ENCODE results near the gene BICC1. TPM values are rescaled to one million over a fixed set of nuclear protein-coding genes. Genes with fewer than 3 reads are reported as not detected.

BICC1 gene
- total and polyA plus RNA-seq, 2 donors (not counting 3 experiments of a cell fraction or from before 2014, with no cell fraction given) = 0.06 to 0.29 TPM

GRCh38 chr10:58615237-58615935 lies 102.7 kb downstream of the BICC1 start:
- no peaks in the 10 kb centered on the region for H3K4me1 ChIP-seq (ENCODE audit: control insufficient read depth, extremely low read depth, insufficient read depth, low read length)
- no peak for FAIRE-seq

More at GRCh38 chr10:58615237-58615935, 102.7 kb downstream of the BICC1 start:
- intact Hi-C loops (cut with micrococcal nuclease) = no loop called here
- POLR2A ChIA-PET = no interaction called here
- no peak for DNase-seq (ENCODE audit: low read depth, low spot score)
- H3K36me3 ChIP-seq (ENCODE audit: control insufficient read depth in 2 of 2, extremely low read depth in 1 of 2, insufficient read depth in 2 of 2, low read length in 2 of 2) = no peaks in the 10 kb centered on the region
- H3K9me1 ChIP-seq (replicated peaks; ENCODE audit: control insufficient read depth, extremely low read depth, insufficient read depth, low read length) = no peaks in the 10 kb centered on the region
- no peak overlapping the region for H3K27ac ChIP-seq (ENCODE audit: insufficient read depth, low read depth, low read length)
- no peaks in the 10 kb centered on the region for H3K9me3 ChIP-seq (replicated peaks; ENCODE audit: control insufficient read depth, insufficient read depth, low read length)
- no peaks in the 10 kb centered on the region for H3K79me2 ChIP-seq (ENCODE audit: control insufficient read depth, insufficient read depth, low read length)
- CTCF ChIA-PET = interaction anchor here (0.5 kb wide), 1 partner anchor 147 kb away, joined by 3 read pairs; no protein-coding TSS in a partner anchor
- no peak for TF ChIP-seq MAX (IDR thresholded peaks at IDR 0.05; ENCODE audit: insufficient read depth, insufficient read length)
- TF ChIP-seq POLR2AphosphoS5 (IDR thresholded peaks at IDR 0.05; ENCODE audit: insufficient read depth, low read depth, low read length) = no peak
- TF ChIP-seq FOS (IDR thresholded peaks at IDR 0.05; ENCODE audit: borderline replicate concordance, insufficient read depth, low read length) = no peak
- no peak for TF ChIP-seq MYC (IDR thresholded peaks at IDR 0.05; ENCODE audit: low read depth, low read length)
- no peak for TF ChIP-seq GATA2 (IDR thresholded peaks at IDR 0.05; ENCODE audit: insufficient read depth, insufficient read length, low read depth, low read length)
- no peak for TF ChIP-seq CTCF (IDR thresholded peaks at IDR 0.05; ENCODE audit: extremely low read depth in 1 of 2, insufficient read depth in 1 of 2, low read depth in 1 of 2, low read length in 2 of 2)
- no peak for TF ChIP-seq EZH2 (IDR thresholded peaks at IDR 0.05; ENCODE audit: borderline replicate concordance, low read depth, low read length, severe bottlenecking)
- no peak for TF ChIP-seq JUN (IDR thresholded peaks at IDR 0.05; ENCODE audit: borderline replicate concordance, insufficient read depth, insufficient read length, low read depth)
- no peak for TF ChIP-seq POLR2A (IDR thresholded peaks at IDR 0.05; ENCODE audit: low read depth, low read length)
- no peak overlapping the region for H2AFZ ChIP-seq (ENCODE audit: low read depth, low read length)
- no peak overlapping the region for H3K9ac ChIP-seq (replicated peaks; ENCODE audit: extremely low read depth, insufficient read depth, low read length)
- no peaks in the 10 kb centered on the region for H4K20me1 ChIP-seq (replicated peaks; ENCODE audit: control insufficient read depth, extremely low read depth, insufficient read depth, low read length)
- BruUV-seq (replicated peaks) = no TSS peak
- H3K27me3 ChIP-seq (ENCODE audit: control insufficient read depth in 2 of 2, insufficient read depth in 2 of 2, low read length in 2 of 2) = no peaks in the 10 kb centered on the region
- dilution Hi-C loops (cut with MboI; ENCODE audit: extremely low pct_ligation_motif_present, low sequenced_read_pairs) = no loop called here
- H3K4me3 ChIP-seq (replicated peaks in 1 of 3; ENCODE audit: insufficient read depth in 1 of 3, low read depth in 1 of 3, low read length in 3 of 3) = no peak overlapping the region
- no peak overlapping the region for H3K4me2 ChIP-seq (ENCODE audit: insufficient read depth, low read length)
